Neural progenitor cell (in vitro differentiated cells): ENCODE results near the gene HEXB.

Source experiments
- CTCF ChIP-seq: fragments of 200-600 bp; sonication (generic); IDR thresholded peaks from 2 replicates; pipeline ENCODE4 v1.5.1; 2017; ENCODE audit warnings: antibody characterized with exemption, mild to moderate bottlenecking
- EZH2 ChIP-seq: fragments of 200-600 bp; sonication (generic); IDR thresholded peaks from 2 replicates; pipeline ENCODE4 v1.6.1; 2017; ENCODE audit warnings: antibody characterized with exemption, mild to moderate bottlenecking, moderate library complexity
- EZH2phosphoT487 ChIP-seq: fragments of 200-600 bp; sonication (generic); IDR thresholded peaks from 2 replicates; pipeline ENCODE4 v1.6.1; 2017; ENCODE audit warnings: antibody characterized with exemption

- no peak for TF ChIP-seq CTCF
- no peak for TF ChIP-seq EZH2phosphoT487
- TF ChIP-seq EZH2: no peak
Measured at GRCh38 chr5:74765201-74765600, 80.2 kb downstream of the HEXB start.
